ENCODE measurements around the gene ZNF407. TPM values are rescaled to one million over a fixed set of nuclear protein-coding genes. Genes with fewer than 3 reads are reported as not detected.

The ZNF407 gene
- total and polyA plus RNA-seq, 4 donors: 1.9 to 16.5 (median 6.6) TPM

- H3K4me3 ChIP-seq (ENCODE audit: low read depth in 1 of 3, low read length in 3 of 3): no peak overlapping the region
- no peaks in the 10 kb centered on the region for H3K9me3 ChIP-seq (ENCODE audit: control insufficient read depth in 4 of 4, low read length in 3 of 4)
- no peak overlapping the region for H3K9ac ChIP-seq (ENCODE audit: low read depth in 1 of 2, low read length in 2 of 2)
- H3K36me3 ChIP-seq (ENCODE audit: control insufficient read depth in 4 of 4, insufficient read depth in 3 of 4, low read depth in 1 of 4, low read length in 3 of 4): no peaks in the 10 kb centered on the region
- DNase-seq (ENCODE audit: low spot score): no peak
- H3K27ac ChIP-seq (ENCODE audit: low read depth in 1 of 2, low read length in 2 of 2): no peak overlapping the region
- 89% methylated on average over 17 of the region's 17 CpGs for WGBS
- no peaks in the 10 kb centered on the region for H3K4me1 ChIP-seq (ENCODE audit: control insufficient read depth in 4 of 4, insufficient read depth in 4 of 4, low read length in 3 of 4)
- TF ChIP-seq CTCF (IDR thresholded peaks at IDR 0.05; ENCODE audit: low read depth, low read length, missing input control) (no peak), JUND (IDR thresholded peaks at IDR 0.05) (no peak), HNF4A (conservative IDR thresholded peaks at IDR 0.05) (no peak), MAX (IDR thresholded peaks at IDR 0.05) (no peak), REST (IDR thresholded peaks at IDR 0.05) (no peak)
- H3K27me3 ChIP-seq (ENCODE audit: control insufficient read depth in 4 of 4, insufficient read depth in 4 of 4, low read length in 3 of 4): no peaks in the 10 kb centered on the region
Measured at GRCh38 chr18:74914052-74914591, 316.5 kb downstream of the ZNF407 start.

GRCh38 chr18:74914648-74915047 lies 317.0 kb downstream of the ZNF407 start:
- Histone ChIP-seq H3K36me3 (ENCODE audit: control insufficient read depth in 4 of 4, insufficient read depth in 3 of 4, low read depth in 1 of 4, low read length in 3 of 4) (no peaks in the 10 kb centered on the region), H3K4me3 (ENCODE audit: low read depth in 1 of 3, low read length in 3 of 3) (no peak overlapping the region), H3K27me3 (ENCODE audit: control insufficient read depth in 4 of 4, insufficient read depth in 4 of 4, low read length in 3 of 4) (no peaks in the 10 kb centered on the region), H3K27ac (ENCODE audit: low read depth in 1 of 2, low read length in 2 of 2) (no peak overlapping the region), H3K9me3 (ENCODE audit: control insufficient read depth in 4 of 4, low read length in 3 of 4) (no peaks in the 10 kb centered on the region), H3K4me1 (ENCODE audit: control insufficient read depth in 4 of 4, insufficient read depth in 4 of 4, low read length in 3 of 4) (no peaks in the 10 kb centered on the region), H3K9ac (ENCODE audit: low read depth in 1 of 2, low read length in 2 of 2) (no peak overlapping the region)
- no peak for DNase-seq (ENCODE audit: low spot score)
- WGBS: 68% methylated on average over 2 of the region's 2 CpGs
- TF ChIP-seq CTCF (IDR thresholded peaks at IDR 0.05; ENCODE audit: low read depth, low read length, missing input control): no peak
- TF ChIP-seq RXRA (IDR thresholded peaks at IDR 0.05): no peak
- TF ChIP-seq MAX (IDR thresholded peaks at IDR 0.05): no peak
- TF ChIP-seq REST (IDR thresholded peaks at IDR 0.05): no peak
- no peak for TF ChIP-seq JUND (IDR thresholded peaks at IDR 0.05)
- no peak for TF ChIP-seq SP1 (IDR thresholded peaks at IDR 0.05)
- TF ChIP-seq HNF4G (IDR thresholded peaks at IDR 0.05): no peak
- no peak for TF ChIP-seq YY1 (IDR thresholded peaks at IDR 0.05)
- TF ChIP-seq TAF1 (conservative IDR thresholded peaks at IDR 0.05): no peak
- TF ChIP-seq EGR1 (IDR thresholded peaks at IDR 0.05; ENCODE audit: low read depth in 2 of 2): no peak
- no peak for TF ChIP-seq HNF4A (conservative IDR thresholded peaks at IDR 0.05)
- TF ChIP-seq FOXA1 (IDR thresholded peaks at IDR 0.05): no peak
- no peak for TF ChIP-seq ZBTB33 (IDR thresholded peaks at IDR 0.05)
- no peak for TF ChIP-seq RAD21 (IDR thresholded peaks at IDR 0.05)
- no peak for TF ChIP-seq FOXA2 (IDR thresholded peaks at IDR 0.05)
